Measurements from ENCODE around the gene CFAP119.
"Not testable (repeated sequence)": the region's sequence is repeated elsewhere in the genome, so short reads cannot be mapped to it uniquely, and the experiment has no call there.

CFAP119 gene

GRCh38 chr16:30761928-30762902 is at the start of gene CFAP119, which contains the start of gene RNF40:
CFAP119 (minus strand) TSS chr16:30762062; CDS start chr16:30761748, 314 bp downstream.
RNF40 (plus strand) TSS chr16:30762322; CDS start chr16:30762546, 224 bp downstream.
- DNase-seq: peak; percentile 99

- not testable (repeated sequence) for DNase-seq
Observed at GRCh38 chr16:30809675-30810074, 47.8 kb upstream of the CFAP119 start.

- not testable (repeated sequence) for DNase-seq
Observed at GRCh38 chr16:30808890-30809426, 47.1 kb upstream of the CFAP119 start.

- DNase-seq: no peak
Observed at GRCh38 chr16:30808146-30808545, 46.3 kb upstream of the CFAP119 start.

- peak; percentile 91 for DNase-seq
Observed at GRCh38 chr16:30805370-30806169, 43.7 kb upstream of the CFAP119 start.

- DNase-seq: no peak
Observed at GRCh38 chr16:30805056-30805369, 43.2 kb upstream of the CFAP119 start.

- DNase-seq: no peak
Observed at GRCh38 chr16:30802936-30803335, 41.1 kb upstream of the CFAP119 start.

GRCh38 chr16:30797670-30798309 is 35.9 kb upstream of the CFAP119 start:
- no peak for DNase-seq

GRCh38 chr16:30794634-30795033 is 32.8 kb upstream of the CFAP119 start:
- DNase-seq: no peak

GRCh38 chr16:30793508-30794069 is 31.7 kb upstream of the CFAP119 start:
- peak; percentile 18 for DNase-seq

GRCh38 chr16:30787613-30788378 is 25.9 kb upstream of the CFAP119 start:
- no peak for DNase-seq

- DNase-seq: peak; percentile 84
Observed at GRCh38 chr16:30786936-30787612, 25.2 kb upstream of the CFAP119 start, which contains the start of gene ZNF629. ZNF629 (minus strand) TSS chr16:30787205; CDS start chr16:30784482, 2,723 bp downstream.

GRCh38 chr16:30786115-30786935 is 24.5 kb upstream of the CFAP119 start:
- peak; percentile 40 for DNase-seq

- DNase-seq: no peak
Observed at GRCh38 chr16:30785126-30786106, 23.6 kb upstream of the CFAP119 start.

- DNase-seq: no peak
Observed at GRCh38 chr16:30784215-30784614, 22.4 kb upstream of the CFAP119 start.

GRCh38 chr16:30783280-30784109 is 21.6 kb upstream of the CFAP119 start:
- no peak for DNase-seq

- no peak for DNase-seq
Observed at GRCh38 chr16:30782486-30783279, 20.8 kb upstream of the CFAP119 start.

Measured in NCI-H146 (cell line).